ENCODE measurements around the gene MTF2. TPM values are rescaled to one million over a fixed set of nuclear protein-coding genes. Genes with fewer than 3 reads are reported as not detected.

MTF2 gene
- total RNA-seq, 1 experiment from 2014 or later: 2.8 TPM

Other genes starting within 250 kb of the MTF2 start
- 2,302 and 3,969 TPM in 2 replicates for gene RPL5, start 247.2 kb upstream of the MTF2 start, total RNA-seq (2014; rRNA removed; shearing (Covaris generic); ENCODE audit: low replicate concordance)
- 1.5 and 3.8 TPM in 2 replicates for gene DIPK1A, start 117.8 kb upstream of the MTF2 start, total RNA-seq (2014; rRNA removed; shearing (Covaris generic); ENCODE audit: low replicate concordance)
- gene TMED5, start 101.1 kb downstream of the MTF2 start, total RNA-seq (2014; rRNA removed; shearing (Covaris generic); ENCODE audit: low replicate concordance): 5.8 and 6.0 TPM in 2 replicates
- 5.5 and 42.1 TPM in 2 replicates for gene CCDC18, start 101.4 kb downstream of the MTF2 start, total RNA-seq (2014; rRNA removed; shearing (Covaris generic); ENCODE audit: low replicate concordance)